OCI-LY1 (cell line): ENCODE results near the gene KCNK1.

Experiments
- H2AFZ ChIP-seq: fragments of 200-600 bp; sonication (generic), shearing (Covaris generic); 2 replicates; pipeline ENCODE4 v1.6.0; 2014; ENCODE audit warnings: antibody characterized with exemption, mild to moderate bottlenecking, low read length
- H3F3A ChIP-seq: fragments of 200-600 bp; sonication (generic), shearing (Covaris generic); 2 replicates; pipeline ENCODE4 v1.6.0; 2014; ENCODE audit warnings: mild to moderate bottlenecking, antibody characterized with exemption, low read length, moderate library complexity; ENCODE audit not compliant: insufficient read depth
- H3K27ac ChIP-seq: fragments of 200-600 bp; sonication (generic); 2 replicates; pipeline ENCODE4 v1.5.1; 2014; ENCODE audit warnings: low read length, mixed run types, mild to moderate bottlenecking, low read depth; ENCODE audit not compliant: poor library complexity, severe bottlenecking
- H3K27me3 ChIP-seq: fragments of 200-600 bp; sonication (generic); 2 replicates; pipeline ENCODE4 v1.6.0; 2014; ENCODE audit warnings: antibody characterized with exemption, mild to moderate bottlenecking, low read length, moderate library complexity; ENCODE audit not compliant: insufficient read depth
- H3K36me3 ChIP-seq: fragments of 200-600 bp; sonication (generic); 2 replicates; pipeline ENCODE4 v1.6.1; 2014; ENCODE audit warnings: mild to moderate bottlenecking, antibody characterized with exemption, low read length, moderate library complexity, mixed read lengths; ENCODE audit not compliant: insufficient read depth
- H3K4me1 ChIP-seq: fragments of 200-600 bp; sonication (generic); 2 replicates; pipeline ENCODE4 v1.5.1; 2014; ENCODE audit warnings: mild to moderate bottlenecking, low read length, moderate library complexity; ENCODE audit not compliant: insufficient read depth, severe bottlenecking
- H3K4me2 ChIP-seq: fragments of 200-600 bp; sonication (generic), shearing (Covaris generic); 2 replicates; pipeline ENCODE4 v1.6.1; 2014; ENCODE audit warnings: low read length
- H3K4me3 ChIP-seq: fragments of 200-600 bp; sonication (generic); 2 replicates; pipeline ENCODE4 v1.5.1; 2014; ENCODE audit warnings: low read length, low read depth, mild to moderate bottlenecking, mixed read lengths; ENCODE audit not compliant: poor library complexity, severe bottlenecking
- H3K79me2 ChIP-seq: fragments of 200-600 bp; shearing (Covaris generic); 2 replicates; pipeline ENCODE4 v1.6.1; 2016; ENCODE audit warnings: mixed run types, low read length, mixed read lengths; ENCODE audit not compliant: insufficient read depth
- H3K9ac ChIP-seq: fragments of 200-600 bp; sonication (generic), shearing (Covaris generic); 2 replicates; pipeline ENCODE4 v1.6.1; 2014; ENCODE audit warnings: mild to moderate bottlenecking, low read length, mixed read lengths
- H3K9me2 ChIP-seq: fragments of 200-600 bp; sonication (generic), shearing (Covaris generic); 2 replicates; pipeline ENCODE4 v1.6.1; 2014; ENCODE audit warnings: low read depth, mild to moderate bottlenecking, low read length, mixed read lengths
- H3K9me3 ChIP-seq: fragments of 200-600 bp; shearing (Covaris generic); 2 replicates; pipeline ENCODE4 v1.6.1; 2014; ENCODE audit warnings: low read length, mixed read lengths
- H4K20me1 ChIP-seq: fragments of 200-600 bp; sonication (generic), shearing (Covaris generic); 2 replicates; pipeline ENCODE4 v1.6.0; 2016; ENCODE audit warnings: mild to moderate bottlenecking, low read length; ENCODE audit not compliant: insufficient read depth
- EZH2 ChIP-seq: fragments of 200-600 bp; sonication (generic), shearing (Covaris generic); IDR thresholded peaks from 2 replicates; pipeline ENCODE4 v1.8.0; 2017; ENCODE audit warnings: borderline replicate concordance, mixed run types, mild to moderate bottlenecking, antibody characterized with exemption, low read length, moderate library complexity, mixed read lengths
- TF ChIP-seq, protein P1 (sequence below): fragments of 200-600 bp; sonication (generic), shearing (Covaris generic); IDR thresholded peaks from 2 replicates; pipeline ENCODE4 v1.5.1; 2017; ENCODE audit warnings: mild to moderate bottlenecking, antibody characterized with exemption, low read length, moderate library complexity, mixed read lengths

The KCNK1 gene

DNA sequence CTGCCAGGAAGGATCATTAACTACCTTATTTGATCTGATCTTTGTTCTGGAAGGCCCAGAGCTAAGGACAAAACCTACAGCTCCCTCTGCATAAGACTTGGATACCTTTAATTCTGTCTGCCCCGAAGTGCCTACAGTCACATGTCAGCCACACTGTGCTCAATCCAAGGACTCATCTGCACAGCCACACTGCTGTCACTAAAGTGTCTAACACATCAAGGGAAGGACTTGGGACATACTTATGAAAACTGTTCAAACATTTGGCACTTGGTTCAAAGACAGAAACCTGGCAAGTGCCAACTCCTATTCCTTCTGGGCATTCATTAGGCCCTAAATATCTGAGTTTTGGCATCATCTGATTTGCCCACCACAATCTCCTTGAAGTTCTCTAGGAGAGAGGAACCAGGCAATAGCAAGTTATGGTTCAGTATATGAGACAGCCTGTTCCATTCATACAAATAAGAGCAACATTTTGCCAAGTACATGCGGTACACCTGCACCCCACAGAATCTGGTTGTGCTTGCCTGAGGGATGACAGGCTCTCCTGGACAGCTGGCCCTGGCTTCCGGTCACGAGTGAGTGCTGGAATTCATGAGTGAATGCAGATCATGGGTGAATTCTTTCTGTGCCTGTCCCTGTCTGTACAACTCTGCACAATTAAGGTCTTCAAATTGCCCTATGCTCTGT lies 105.9 kb downstream of the KCNK1 start:
- H3K4me2 ChIP-seq = no peak overlapping the region
- no peaks in the 10 kb centered on the region for H4K20me1 ChIP-seq
- no peaks in the 10 kb centered on the region for H3K27me3 ChIP-seq
- no peak for TF ChIP-seq EZH2
- TF ChIP-seq, protein P1, sequence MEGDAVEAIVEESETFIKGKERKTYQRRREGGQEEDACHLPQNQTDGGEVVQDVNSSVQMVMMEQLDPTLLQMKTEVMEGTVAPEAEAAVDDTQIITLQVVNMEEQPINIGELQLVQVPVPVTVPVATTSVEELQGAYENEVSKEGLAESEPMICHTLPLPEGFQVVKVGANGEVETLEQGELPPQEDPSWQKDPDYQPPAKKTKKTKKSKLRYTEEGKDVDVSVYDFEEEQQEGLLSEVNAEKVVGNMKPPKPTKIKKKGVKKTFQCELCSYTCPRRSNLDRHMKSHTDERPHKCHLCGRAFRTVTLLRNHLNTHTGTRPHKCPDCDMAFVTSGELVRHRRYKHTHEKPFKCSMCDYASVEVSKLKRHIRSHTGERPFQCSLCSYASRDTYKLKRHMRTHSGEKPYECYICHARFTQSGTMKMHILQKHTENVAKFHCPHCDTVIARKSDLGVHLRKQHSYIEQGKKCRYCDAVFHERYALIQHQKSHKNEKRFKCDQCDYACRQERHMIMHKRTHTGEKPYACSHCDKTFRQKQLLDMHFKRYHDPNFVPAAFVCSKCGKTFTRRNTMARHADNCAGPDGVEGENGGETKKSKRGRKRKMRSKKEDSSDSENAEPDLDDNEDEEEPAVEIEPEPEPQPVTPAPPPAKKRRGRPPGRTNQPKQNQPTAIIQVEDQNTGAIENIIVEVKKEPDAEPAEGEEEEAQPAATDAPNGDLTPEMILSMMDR = no peak
- H3K4me3 ChIP-seq = no peak overlapping the region
- H3K79me2 ChIP-seq = no peaks in the 10 kb centered on the region
- no peak overlapping the region for H3K27ac ChIP-seq
- no peaks in the 10 kb centered on the region for H3K36me3 ChIP-seq
- no peak overlapping the region for H3K9ac ChIP-seq
- no peak overlapping the region for H2AFZ ChIP-seq
- H3K9me2 ChIP-seq = no peaks in the 10 kb centered on the region
- H3F3A ChIP-seq = no peaks in the 10 kb centered on the region
- H3K4me1 ChIP-seq = no peaks in the 10 kb centered on the region
- no peaks in the 10 kb centered on the region for H3K9me3 ChIP-seq

GRCh38 chr1:233721004-233721595 lies 107.2 kb downstream of the KCNK1 start:
- no peaks in the 10 kb centered on the region for H4K20me1 ChIP-seq
- H2AFZ ChIP-seq = no peak overlapping the region
- no peaks in the 10 kb centered on the region for H3K9me2 ChIP-seq
- H3K4me3 ChIP-seq = no peak overlapping the region
- H3K27ac ChIP-seq = no peak overlapping the region
- H3K9me3 ChIP-seq = no peaks in the 10 kb centered on the region
- H3F3A ChIP-seq = no peaks in the 10 kb centered on the region
- H3K27me3 ChIP-seq = no peaks in the 10 kb centered on the region
- H3K4me2 ChIP-seq = no peak overlapping the region
- no peak overlapping the region for H3K9ac ChIP-seq
- no peak for TF ChIP-seq EZH2
- TF ChIP-seq, protein P1 = no peak
- H3K4me1 ChIP-seq = no peaks in the 10 kb centered on the region
- no peaks in the 10 kb centered on the region for H3K36me3 ChIP-seq
- H3K79me2 ChIP-seq = no peaks in the 10 kb centered on the region
